Heart left ventricle (tissue), 13 donors: ENCODE results near the gene ZNF689.
"Not testable (repeated sequence)": the region's sequence is repeated elsewhere in the genome, so short reads cannot be mapped to it uniquely, and the experiment has no call there.

Source experiments
- POLR2A ChIP-seq, 2 donors: fragments of 450-650 bp; IDR thresholded peaks; one replicate each; pipeline ENCODE4 v1.6.1; 2017; ENCODE audit warnings: antibody characterized with exemption in 2 of 2, mild to moderate bottlenecking in 2 of 2, moderate library complexity in 2 of 2
- TF ChIP-seq, protein P1 (sequence below), 12 donors: fragments of 200-600 bp; sonication (generic) in 4 of 12; IDR thresholded peaks; one replicate each; pipeline versions ENCODE4 v1.5.0 to v1.8.0; 2018 to 2022; ENCODE audit warnings: antibody characterized with exemption in 12 of 12, mild to moderate bottlenecking in 5 of 12
- donor health status: ischemic (EF 13 %, LVEDD 7.1; RV severe dilation, severe dysfunction).
- donor health status: DM: no; HTN: yes; CAD: no.
- donor health status: DM: no; HTN: no; CAD: no.
- donor health status: ischemic (EF 25% LVEDD 6.9; RV normal size, moderate dysfunction).
- donor health status: ischemic (EF 25% LVEDD 5.7; RV mildly dilated, moderate dysfunction).
- donor health status: ischemic (EF 35%, LVEDD 5.7; RV mildly dilated, moderate dysfunction).
- donor health status: nonischemic (EF 11% LVEDD 7.7; RV severe dilation, severe dysfunction).
- donor health status: DM: yes; HTN: yes; CAD: no.
- donor health status: PGD.
- donor health status: ischemic (EF 29% LVEDD 5.4; RV normal size, mild dysfunction).
- donor health status: nonischemic (EF 23%, LVEDD 6.1; RV moderate dilation, normal function).

DNA sequence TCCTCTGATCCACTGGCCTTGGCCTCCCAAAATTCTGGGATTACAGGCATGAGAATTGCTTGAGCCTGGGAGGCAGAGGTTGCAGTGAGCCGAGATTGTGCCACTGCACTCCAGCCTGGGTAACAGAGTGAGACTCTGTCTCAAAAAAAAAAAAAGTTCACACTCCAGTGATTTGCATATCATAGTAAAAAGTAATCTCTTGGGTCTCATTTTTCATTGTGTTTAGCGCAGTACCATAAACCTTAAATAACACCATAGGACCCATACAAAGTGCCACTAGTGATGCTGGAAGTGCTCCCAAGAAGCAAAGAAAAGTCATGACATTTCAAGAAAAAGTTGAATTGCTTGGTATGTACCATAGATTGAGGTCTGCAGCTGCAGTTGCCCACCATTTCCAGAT is 20.6 kb downstream of the ZNF689 start:
- TF ChIP-seq POLR2A (IDR thresholded peaks at IDR 0.05), result not testable (repeated sequence)
- TF ChIP-seq, protein P1, sequence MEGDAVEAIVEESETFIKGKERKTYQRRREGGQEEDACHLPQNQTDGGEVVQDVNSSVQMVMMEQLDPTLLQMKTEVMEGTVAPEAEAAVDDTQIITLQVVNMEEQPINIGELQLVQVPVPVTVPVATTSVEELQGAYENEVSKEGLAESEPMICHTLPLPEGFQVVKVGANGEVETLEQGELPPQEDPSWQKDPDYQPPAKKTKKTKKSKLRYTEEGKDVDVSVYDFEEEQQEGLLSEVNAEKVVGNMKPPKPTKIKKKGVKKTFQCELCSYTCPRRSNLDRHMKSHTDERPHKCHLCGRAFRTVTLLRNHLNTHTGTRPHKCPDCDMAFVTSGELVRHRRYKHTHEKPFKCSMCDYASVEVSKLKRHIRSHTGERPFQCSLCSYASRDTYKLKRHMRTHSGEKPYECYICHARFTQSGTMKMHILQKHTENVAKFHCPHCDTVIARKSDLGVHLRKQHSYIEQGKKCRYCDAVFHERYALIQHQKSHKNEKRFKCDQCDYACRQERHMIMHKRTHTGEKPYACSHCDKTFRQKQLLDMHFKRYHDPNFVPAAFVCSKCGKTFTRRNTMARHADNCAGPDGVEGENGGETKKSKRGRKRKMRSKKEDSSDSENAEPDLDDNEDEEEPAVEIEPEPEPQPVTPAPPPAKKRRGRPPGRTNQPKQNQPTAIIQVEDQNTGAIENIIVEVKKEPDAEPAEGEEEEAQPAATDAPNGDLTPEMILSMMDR (IDR thresholded peaks at IDR 0.05), result not testable (repeated sequence)
